Ascending aorta (tissue), 2 donors: ENCODE data around the gene DDX52. TPM values are rescaled to one million over a fixed set of nuclear protein-coding genes. Genes with fewer than 3 reads are reported as not detected.

ENCODE experiments used
- DNase-seq, 2 donors: peaks; one replicate each; pipeline ENCODE4 v3.0.0-alpha.2; 2019; ENCODE audit warnings: low spot score in 2 of 2
- H3K27ac ChIP-seq, 2 donors: fragments of 200-600 bp; sonication (generic); one replicate each; pipeline ENCODE4 v1.5.1; 2016 to 2017; ENCODE audit warnings: mild to moderate bottlenecking in 1 of 2
- H3K27me3 ChIP-seq: fragments of 200-600 bp; sonication (generic); one replicate; pipeline ENCODE4 v1.5.1; 2017
- H3K36me3 ChIP-seq, 2 donors: fragments of 200-600 bp; sonication (generic); one replicate each; pipeline ENCODE4 v1.5.1; 2016
- H3K4me1 ChIP-seq, 2 donors: fragments of 200-600 bp; sonication (generic); one replicate each; pipeline ENCODE4 v1.5.1; 2016 to 2017; ENCODE audit warnings: mild to moderate bottlenecking in 1 of 2
- H3K4me3 ChIP-seq, 2 donors: fragments of 200-600 bp; sonication (generic); one replicate each; pipeline ENCODE4 v1.5.1; 2016 to 2017; ENCODE audit warnings: mild to moderate bottlenecking in 1 of 2
- H3K9me3 ChIP-seq, 2 donors: fragments of 200-600 bp; sonication (generic); one replicate each; pipeline ENCODE4 v1.5.1; 2016
- CTCF ChIP-seq, 3 experiments: fragments of 200-600 bp in 2 of 3; fragments of 450-650 bp in 1 of 3; sonication (generic) in 2 of 3; IDR thresholded peaks; one replicate each; pipeline ENCODE4 v1.5.1; 2016 to 2019; ENCODE audit warnings: antibody characterized with exemption in 3 of 3, mild to moderate bottlenecking in 1 of 3, moderate library complexity in 1 of 3
- intact Hi-C: fragments of 100-400 bp; cut with DNase I; formaldehyde crosslinking; loops from one replicate; pipeline ENCODE4 v1.15.1; 2023
- total RNA-seq: library from RNA; depleted of rRNA; stranded (reverse); fragments of >200 nt; gene quantifications from one replicate; pipeline ENCODE4 v1.1.0, GENCODE V29; 2016

The DDX52 gene
- total RNA-seq, 1 donor from 2014 or later = 12.6 TPM

- no peak overlapping the region for H3K4me3 ChIP-seq
- no peaks in the 10 kb centered on the region for H3K36me3 ChIP-seq
- H3K9me3 ChIP-seq = no peaks in the 10 kb centered on the region
- H3K27me3 ChIP-seq = no peaks in the 10 kb centered on the region
- no peak for DNase-seq
- no peak overlapping the region for H3K27ac ChIP-seq
- intact Hi-C loops = no loop called here
- no peaks in the 10 kb centered on the region for H3K4me1 ChIP-seq
- peak in 1 of 3 experiments; percentile 19 for TF ChIP-seq CTCF (IDR thresholded peaks at IDR 0.05)
Observed at GRCh38 chr17:37650419-37651003, 7.3 kb upstream of the DDX52 start.

GRCh38 chr17:37648555-37648954 lies 5.3 kb upstream of the DDX52 start:
- intact Hi-C loops = no loop called here
- no peak overlapping the region for H3K4me3 ChIP-seq
- no peaks in the 10 kb centered on the region for H3K9me3 ChIP-seq
- H3K27me3 ChIP-seq = no peaks in the 10 kb centered on the region
- DNase-seq = no peak
- H3K27ac ChIP-seq = no peak overlapping the region
- H3K4me1 ChIP-seq = no peaks in the 10 kb centered on the region
- no peak for TF ChIP-seq CTCF (IDR thresholded peaks at IDR 0.05)
- H3K36me3 ChIP-seq = no peaks in the 10 kb centered on the region

- no peaks in the 10 kb centered on the region for H3K36me3 ChIP-seq
- H3K4me3 ChIP-seq = no peak overlapping the region
- DNase-seq = no peak
- intact Hi-C loops = no loop called here
- no peak for TF ChIP-seq CTCF (IDR thresholded peaks at IDR 0.05)
- H3K27ac ChIP-seq = no peak overlapping the region
- H3K9me3 ChIP-seq = no peaks in the 10 kb centered on the region
- no peaks in the 10 kb centered on the region for H3K4me1 ChIP-seq
- H3K27me3 ChIP-seq = no peaks in the 10 kb centered on the region
Observed at GRCh38 chr17:37647856-37648255, 4.6 kb upstream of the DDX52 start.

GRCh38 chr17:37643869-37644268 lies 623 bp upstream of the DDX52 start:
- no peak for DNase-seq
- Histone ChIP-seq H3K4me3 (peak overlapping the region; percentile 81 to 90), H3K9me3 (no peaks in the 10 kb centered on the region), H3K36me3 (peaks cover 5 to 6% of the 10 kb centered on the region in 2 donors), H3K27ac (peak overlapping the region in 1 of 2 donors; percentile 89), H3K4me1 (peaks cover 0 to 2% of the 10 kb centered on the region in 2 donors), H3K27me3 (no peaks in the 10 kb centered on the region)
- no peak for TF ChIP-seq CTCF (IDR thresholded peaks at IDR 0.05)
- intact Hi-C loops = no loop called here

- intact Hi-C loops = no loop called here
- peaks cover 0 to 2% of the 10 kb centered on the region in 2 donors for H3K4me1 ChIP-seq
- no peaks in the 10 kb centered on the region for H3K9me3 ChIP-seq
- no peak for DNase-seq
- peak overlapping the region; percentile 81 to 90 for H3K4me3 ChIP-seq
- peak overlapping the region; percentile 89 to 91 for H3K27ac ChIP-seq
- TF ChIP-seq CTCF (IDR thresholded peaks at IDR 0.05) = no peak
- peaks cover 5 to 14% of the 10 kb centered on the region in 2 donors for H3K36me3 ChIP-seq
- no peaks in the 10 kb centered on the region for H3K27me3 ChIP-seq
Observed at GRCh38 chr17:37642681-37643080, 565 bp downstream of the DDX52 start.

GRCh38 chr17:37640015-37640414 lies 3.2 kb downstream of the DDX52 start:
- DNase-seq = no peak
- peaks cover 9 to 30% of the 10 kb centered on the region in 2 donors for H3K36me3 ChIP-seq
- intact Hi-C loops = no loop called here
- H3K27ac ChIP-seq = no peak overlapping the region
- no peak for TF ChIP-seq CTCF (IDR thresholded peaks at IDR 0.05)
- H3K9me3 ChIP-seq = no peaks in the 10 kb centered on the region
- H3K27me3 ChIP-seq = no peaks in the 10 kb centered on the region
- H3K4me1 ChIP-seq = peaks cover 0 to 2% of the 10 kb centered on the region in 2 donors
- H3K4me3 ChIP-seq = no peak overlapping the region
